K562 (cell line): ENCODE results near the gene ECT2L.

Experiments
- CREM ChIP-seq: IDR thresholded peaks from 2 replicates; pipeline ENCODE4 v1.6.1; 2014; ENCODE audit warnings: antibody characterized with exemption, low read depth
- CSDE1 ChIP-seq, 2 experiments: fragments of 450-650 bp; IDR thresholded peaks; 2 replicates each; pipeline ENCODE4 v1.6.1; 2016; ENCODE audit warnings: mild to moderate bottlenecking in 1 of 2
- DPF2 ChIP-seq: fragments of 450-650 bp; IDR thresholded peaks from 2 replicates; pipeline ENCODE4 v1.6.1; 2016
- GATAD2A ChIP-seq: fragments of 450-650 bp; IDR thresholded peaks from 2 replicates; pipeline ENCODE4 v1.6.1; 2017
- JUND ChIP-seq, 2 experiments: IDR thresholded peaks; 2 replicates in 1 of 2; 3 replicates in 1 of 2; pipeline ENCODE4 v1.6.1; 2011; ENCODE audit warnings: borderline replicate concordance in 2 of 2, low read depth in 2 of 2, low read length in 2 of 2, improper control_type of control experiment in 1 of 2, missing biosample characterization in 1 of 2, missing genetic modification characterization in 1 of 2, missing genetic modification reagents in 1 of 2
- SRF ChIP-seq, 2 experiments: fragments of 250-450, 450-650 bp in 1 of 2; sonication (Bioruptor Pico) in 1 of 2; sonication (generic) in 1 of 2; formaldehyde crosslinking; IDR thresholded peaks; 2 replicates each; pipeline versions ENCODE4 v1.5.0 to v1.5.1; 2020 to 2022; ENCODE audit warnings: mild to moderate bottlenecking in 1 of 2, missing genetic modification reagents in 1 of 2
- TAF1 ChIP-seq: IDR thresholded peaks from 2 replicates; pipeline ENCODE4 v1.6.1; 2011; ENCODE audit warnings: mild to moderate bottlenecking, low read length, moderate library complexity; ENCODE audit not compliant: insufficient read depth, control insufficient read depth, severe bottlenecking; ENCODE audit errors: extremely low read depth
- TAF15 ChIP-seq: fragments of 200-400 bp; formaldehyde crosslinking; IDR thresholded peaks from 2 replicates; pipeline ENCODE4 v1.6.1; 2017; ENCODE audit warnings: mild to moderate bottlenecking, low read depth, low read length, moderate library complexity
- TEAD4 ChIP-seq, 2 experiments: sonication (generic) in 1 of 2; formaldehyde crosslinking in 1 of 2; IDR thresholded peaks; 2 replicates each; pipeline versions ENCODE4 v1.6.1 to v1.8.0; 2012 to 2022; ENCODE audit warnings: borderline replicate concordance in 1 of 2, inconsistent platforms in 1 of 2, low read length in 1 of 2, mild to moderate bottlenecking in 1 of 2, missing genetic modification reagents in 1 of 2
- TGIF2 ChIP-seq: sonication (generic); formaldehyde crosslinking; IDR thresholded peaks from 2 replicates; pipeline ENCODE4 v1.8.1; 2022; ENCODE audit warnings: mild to moderate bottlenecking, missing genetic modification reagents, moderate library complexity
- TF ChIP-seq, protein P1 (sequence below): sonication (generic); formaldehyde crosslinking; IDR thresholded peaks from 2 replicates; pipeline ENCODE4 v1.8.0; 2022; ENCODE audit warnings: mild to moderate bottlenecking, missing genetic modification reagents
- TF ChIP-seq, protein P2 (sequence below), 2 experiments: fragments of 450-650 bp in 1 of 2; IDR thresholded peaks; 2 replicates each; pipeline ENCODE4 v1.6.1; 2011 to 2017; ENCODE audit warnings: low read depth in 2 of 2, antibody characterized with exemption in 1 of 2, borderline replicate concordance in 1 of 2, low read length in 1 of 2, mild to moderate bottlenecking in 1 of 2, mixed read lengths in 1 of 2; ENCODE audit not compliant: control insufficient read depth in 1 of 2
- TF ChIP-seq, protein P3 (sequence below): fragments of 200-600 bp; sonication (generic); IDR thresholded peaks from one replicate; pipeline ENCODE4 v1.6.1; 2012; ENCODE audit warnings: mild to moderate bottlenecking, low read depth, low read length, inconsistent platforms

DNA sequence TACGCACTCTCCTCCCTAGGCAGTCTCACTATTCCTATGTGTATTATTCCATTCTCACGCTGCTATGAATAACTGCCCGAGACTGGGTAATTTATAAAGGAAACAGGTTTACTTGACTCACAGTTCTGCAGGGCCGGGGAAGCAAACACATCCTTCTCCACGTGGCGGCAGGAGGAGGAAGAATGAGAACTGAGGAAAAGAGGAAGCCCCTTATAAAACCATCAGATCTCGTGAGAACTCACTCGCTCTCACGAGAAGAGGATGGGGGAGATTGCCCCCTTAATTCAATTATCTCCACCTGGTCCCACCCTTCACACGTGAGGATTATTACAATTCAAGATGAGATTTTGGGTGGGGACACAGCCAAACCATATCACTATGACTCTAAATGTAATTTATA is 61.9 kb downstream of the ECT2L start:
- TF ChIP-seq DPF2 = no peak
- TF ChIP-seq, protein P1, sequence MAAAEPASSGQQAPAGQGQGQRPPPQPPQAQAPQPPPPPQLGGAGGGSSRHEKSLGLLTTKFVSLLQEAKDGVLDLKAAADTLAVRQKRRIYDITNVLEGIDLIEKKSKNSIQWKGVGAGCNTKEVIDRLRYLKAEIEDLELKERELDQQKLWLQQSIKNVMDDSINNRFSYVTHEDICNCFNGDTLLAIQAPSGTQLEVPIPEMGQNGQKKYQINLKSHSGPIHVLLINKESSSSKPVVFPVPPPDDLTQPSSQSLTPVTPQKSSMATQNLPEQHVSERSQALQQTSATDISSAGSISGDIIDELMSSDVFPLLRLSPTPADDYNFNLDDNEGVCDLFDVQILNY (CRISPR knock-in tag) = no peak
- TF ChIP-seq, protein P2, sequence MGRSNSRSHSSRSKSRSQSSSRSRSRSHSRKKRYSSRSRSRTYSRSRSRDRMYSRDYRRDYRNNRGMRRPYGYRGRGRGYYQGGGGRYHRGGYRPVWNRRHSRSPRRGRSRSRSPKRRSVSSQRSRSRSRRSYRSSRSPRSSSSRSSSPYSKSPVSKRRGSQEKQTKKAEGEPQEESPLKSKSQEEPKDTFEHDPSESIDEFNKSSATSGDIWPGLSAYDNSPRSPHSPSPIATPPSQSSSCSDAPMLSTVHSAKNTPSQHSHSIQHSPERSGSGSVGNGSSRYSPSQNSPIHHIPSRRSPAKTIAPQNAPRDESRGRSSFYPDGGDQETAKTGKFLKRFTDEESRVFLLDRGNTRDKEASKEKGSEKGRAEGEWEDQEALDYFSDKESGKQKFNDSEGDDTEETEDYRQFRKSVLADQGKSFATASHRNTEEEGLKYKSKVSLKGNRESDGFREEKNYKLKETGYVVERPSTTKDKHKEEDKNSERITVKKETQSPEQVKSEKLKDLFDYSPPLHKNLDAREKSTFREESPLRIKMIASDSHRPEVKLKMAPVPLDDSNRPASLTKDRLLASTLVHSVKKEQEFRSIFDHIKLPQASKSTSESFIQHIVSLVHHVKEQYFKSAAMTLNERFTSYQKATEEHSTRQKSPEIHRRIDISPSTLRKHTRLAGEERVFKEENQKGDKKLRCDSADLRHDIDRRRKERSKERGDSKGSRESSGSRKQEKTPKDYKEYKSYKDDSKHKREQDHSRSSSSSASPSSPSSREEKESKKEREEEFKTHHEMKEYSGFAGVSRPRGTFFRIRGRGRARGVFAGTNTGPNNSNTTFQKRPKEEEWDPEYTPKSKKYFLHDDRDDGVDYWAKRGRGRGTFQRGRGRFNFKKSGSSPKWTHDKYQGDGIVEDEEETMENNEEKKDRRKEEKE (IDR thresholded peaks at IDR 0.05; ENCODE audit: borderline replicate concordance in 1 of 2, control insufficient read depth in 1 of 2, low read depth in 2 of 2, low read length in 1 of 2) = no peak
- no peak for TF ChIP-seq SRF (CRISPR knock-in tag; IDR thresholded peaks at IDR 0.05)
- no peak for TF ChIP-seq JUND (IDR thresholded peaks at IDR 0.05; ENCODE audit: borderline replicate concordance, low read depth, low read length)
- no peak for TF ChIP-seq JUND (tag; IDR thresholded peaks at IDR 0.05; ENCODE audit: borderline replicate concordance, low read depth, low read length)
- no peak for TF ChIP-seq TGIF2 (CRISPR knock-in tag)
- TF ChIP-seq TAF15 = no peak
- TF ChIP-seq TAF1 = no peak
- no peak for TF ChIP-seq CSDE1 (IDR thresholded peaks at IDR 0.05)
- no peak for TF ChIP-seq CREM
- TF ChIP-seq, protein P3, sequence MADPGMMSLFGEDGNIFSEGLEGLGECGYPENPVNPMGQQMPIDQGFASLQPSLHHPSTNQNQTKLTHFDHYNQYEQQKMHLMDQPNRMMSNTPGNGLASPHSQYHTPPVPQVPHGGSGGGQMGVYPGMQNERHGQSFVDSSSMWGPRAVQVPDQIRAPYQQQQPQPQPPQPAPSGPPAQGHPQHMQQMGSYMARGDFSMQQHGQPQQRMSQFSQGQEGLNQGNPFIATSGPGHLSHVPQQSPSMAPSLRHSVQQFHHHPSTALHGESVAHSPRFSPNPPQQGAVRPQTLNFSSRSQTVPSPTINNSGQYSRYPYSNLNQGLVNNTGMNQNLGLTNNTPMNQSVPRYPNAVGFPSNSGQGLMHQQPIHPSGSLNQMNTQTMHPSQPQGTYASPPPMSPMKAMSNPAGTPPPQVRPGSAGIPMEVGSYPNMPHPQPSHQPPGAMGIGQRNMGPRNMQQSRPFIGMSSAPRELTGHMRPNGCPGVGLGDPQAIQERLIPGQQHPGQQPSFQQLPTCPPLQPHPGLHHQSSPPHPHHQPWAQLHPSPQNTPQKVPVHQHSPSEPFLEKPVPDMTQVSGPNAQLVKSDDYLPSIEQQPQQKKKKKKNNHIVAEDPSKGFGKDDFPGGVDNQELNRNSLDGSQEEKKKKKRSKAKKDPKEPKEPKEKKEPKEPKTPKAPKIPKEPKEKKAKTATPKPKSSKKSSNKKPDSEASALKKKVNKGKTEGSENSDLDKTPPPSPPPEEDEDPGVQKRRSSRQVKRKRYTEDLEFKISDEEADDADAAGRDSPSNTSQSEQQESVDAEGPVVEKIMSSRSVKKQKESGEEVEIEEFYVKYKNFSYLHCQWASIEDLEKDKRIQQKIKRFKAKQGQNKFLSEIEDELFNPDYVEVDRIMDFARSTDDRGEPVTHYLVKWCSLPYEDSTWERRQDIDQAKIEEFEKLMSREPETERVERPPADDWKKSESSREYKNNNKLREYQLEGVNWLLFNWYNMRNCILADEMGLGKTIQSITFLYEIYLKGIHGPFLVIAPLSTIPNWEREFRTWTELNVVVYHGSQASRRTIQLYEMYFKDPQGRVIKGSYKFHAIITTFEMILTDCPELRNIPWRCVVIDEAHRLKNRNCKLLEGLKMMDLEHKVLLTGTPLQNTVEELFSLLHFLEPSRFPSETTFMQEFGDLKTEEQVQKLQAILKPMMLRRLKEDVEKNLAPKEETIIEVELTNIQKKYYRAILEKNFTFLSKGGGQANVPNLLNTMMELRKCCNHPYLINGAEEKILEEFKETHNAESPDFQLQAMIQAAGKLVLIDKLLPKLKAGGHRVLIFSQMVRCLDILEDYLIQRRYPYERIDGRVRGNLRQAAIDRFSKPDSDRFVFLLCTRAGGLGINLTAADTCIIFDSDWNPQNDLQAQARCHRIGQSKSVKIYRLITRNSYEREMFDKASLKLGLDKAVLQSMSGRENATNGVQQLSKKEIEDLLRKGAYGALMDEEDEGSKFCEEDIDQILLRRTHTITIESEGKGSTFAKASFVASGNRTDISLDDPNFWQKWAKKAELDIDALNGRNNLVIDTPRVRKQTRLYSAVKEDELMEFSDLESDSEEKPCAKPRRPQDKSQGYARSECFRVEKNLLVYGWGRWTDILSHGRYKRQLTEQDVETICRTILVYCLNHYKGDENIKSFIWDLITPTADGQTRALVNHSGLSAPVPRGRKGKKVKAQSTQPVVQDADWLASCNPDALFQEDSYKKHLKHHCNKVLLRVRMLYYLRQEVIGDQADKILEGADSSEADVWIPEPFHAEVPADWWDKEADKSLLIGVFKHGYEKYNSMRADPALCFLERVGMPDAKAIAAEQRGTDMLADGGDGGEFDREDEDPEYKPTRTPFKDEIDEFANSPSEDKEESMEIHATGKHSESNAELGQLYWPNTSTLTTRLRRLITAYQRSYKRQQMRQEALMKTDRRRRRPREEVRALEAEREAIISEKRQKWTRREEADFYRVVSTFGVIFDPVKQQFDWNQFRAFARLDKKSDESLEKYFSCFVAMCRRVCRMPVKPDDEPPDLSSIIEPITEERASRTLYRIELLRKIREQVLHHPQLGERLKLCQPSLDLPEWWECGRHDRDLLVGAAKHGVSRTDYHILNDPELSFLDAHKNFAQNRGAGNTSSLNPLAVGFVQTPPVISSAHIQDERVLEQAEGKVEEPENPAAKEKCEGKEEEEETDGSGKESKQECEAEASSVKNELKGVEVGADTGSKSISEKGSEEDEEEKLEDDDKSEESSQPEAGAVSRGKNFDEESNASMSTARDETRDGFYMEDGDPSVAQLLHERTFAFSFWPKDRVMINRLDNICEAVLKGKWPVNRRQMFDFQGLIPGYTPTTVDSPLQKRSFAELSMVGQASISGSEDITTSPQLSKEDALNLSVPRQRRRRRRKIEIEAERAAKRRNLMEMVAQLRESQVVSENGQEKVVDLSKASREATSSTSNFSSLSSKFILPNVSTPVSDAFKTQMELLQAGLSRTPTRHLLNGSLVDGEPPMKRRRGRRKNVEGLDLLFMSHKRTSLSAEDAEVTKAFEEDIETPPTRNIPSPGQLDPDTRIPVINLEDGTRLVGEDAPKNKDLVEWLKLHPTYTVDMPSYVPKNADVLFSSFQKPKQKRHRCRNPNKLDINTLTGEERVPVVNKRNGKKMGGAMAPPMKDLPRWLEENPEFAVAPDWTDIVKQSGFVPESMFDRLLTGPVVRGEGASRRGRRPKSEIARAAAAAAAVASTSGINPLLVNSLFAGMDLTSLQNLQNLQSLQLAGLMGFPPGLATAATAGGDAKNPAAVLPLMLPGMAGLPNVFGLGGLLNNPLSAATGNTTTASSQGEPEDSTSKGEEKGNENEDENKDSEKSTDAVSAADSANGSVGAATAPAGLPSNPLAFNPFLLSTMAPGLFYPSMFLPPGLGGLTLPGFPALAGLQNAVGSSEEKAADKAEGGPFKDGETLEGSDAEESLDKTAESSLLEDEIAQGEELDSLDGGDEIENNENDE = no peak
- TF ChIP-seq GATAD2A = no peak
- TF ChIP-seq TEAD4 (IDR thresholded peaks at IDR 0.05; ENCODE audit: low read length) = no peak
- no peak for TF ChIP-seq TEAD4 (CRISPR knock-in tag; IDR thresholded peaks at IDR 0.05; ENCODE audit: borderline replicate concordance)
